HG03095 (cell line): Measurements from ENCODE around the gene DYNC2H1.
A peak's percentile ranks its signal among the peaks of the same experiment; 100 is the strongest.

Experiments used
- ATAC-seq: cut with Tn5 transposase; IDR thresholded peaks from one replicate; pipeline ENCODE4 v1.9.1; 2021; ENCODE audit warnings: moderate library complexity; ENCODE audit not compliant: unreplicated experiment

Gene DYNC2H1, protein sequence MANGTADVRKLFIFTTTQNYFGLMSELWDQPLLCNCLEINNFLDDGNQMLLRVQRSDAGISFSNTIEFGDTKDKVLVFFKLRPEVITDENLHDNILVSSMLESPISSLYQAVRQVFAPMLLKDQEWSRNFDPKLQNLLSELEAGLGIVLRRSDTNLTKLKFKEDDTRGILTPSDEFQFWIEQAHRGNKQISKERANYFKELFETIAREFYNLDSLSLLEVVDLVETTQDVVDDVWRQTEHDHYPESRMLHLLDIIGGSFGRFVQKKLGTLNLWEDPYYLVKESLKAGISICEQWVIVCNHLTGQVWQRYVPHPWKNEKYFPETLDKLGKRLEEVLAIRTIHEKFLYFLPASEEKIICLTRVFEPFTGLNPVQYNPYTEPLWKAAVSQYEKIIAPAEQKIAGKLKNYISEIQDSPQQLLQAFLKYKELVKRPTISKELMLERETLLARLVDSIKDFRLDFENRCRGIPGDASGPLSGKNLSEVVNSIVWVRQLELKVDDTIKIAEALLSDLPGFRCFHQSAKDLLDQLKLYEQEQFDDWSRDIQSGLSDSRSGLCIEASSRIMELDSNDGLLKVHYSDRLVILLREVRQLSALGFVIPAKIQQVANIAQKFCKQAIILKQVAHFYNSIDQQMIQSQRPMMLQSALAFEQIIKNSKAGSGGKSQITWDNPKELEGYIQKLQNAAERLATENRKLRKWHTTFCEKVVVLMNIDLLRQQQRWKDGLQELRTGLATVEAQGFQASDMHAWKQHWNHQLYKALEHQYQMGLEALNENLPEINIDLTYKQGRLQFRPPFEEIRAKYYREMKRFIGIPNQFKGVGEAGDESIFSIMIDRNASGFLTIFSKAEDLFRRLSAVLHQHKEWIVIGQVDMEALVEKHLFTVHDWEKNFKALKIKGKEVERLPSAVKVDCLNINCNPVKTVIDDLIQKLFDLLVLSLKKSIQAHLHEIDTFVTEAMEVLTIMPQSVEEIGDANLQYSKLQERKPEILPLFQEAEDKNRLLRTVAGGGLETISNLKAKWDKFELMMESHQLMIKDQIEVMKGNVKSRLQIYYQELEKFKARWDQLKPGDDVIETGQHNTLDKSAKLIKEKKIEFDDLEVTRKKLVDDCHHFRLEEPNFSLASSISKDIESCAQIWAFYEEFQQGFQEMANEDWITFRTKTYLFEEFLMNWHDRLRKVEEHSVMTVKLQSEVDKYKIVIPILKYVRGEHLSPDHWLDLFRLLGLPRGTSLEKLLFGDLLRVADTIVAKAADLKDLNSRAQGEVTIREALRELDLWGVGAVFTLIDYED (N-terminal part only)

GRCh38 chr11:103108933-103109817 lies at the start of gene DYNC2H1:
Gene DYNC2H1, plus strand, starts transcription at chr11:103109426. Its CDS starts 149 bp downstream, at chr11:103109575.
- ATAC-seq, result peak; percentile 100

DNA sequence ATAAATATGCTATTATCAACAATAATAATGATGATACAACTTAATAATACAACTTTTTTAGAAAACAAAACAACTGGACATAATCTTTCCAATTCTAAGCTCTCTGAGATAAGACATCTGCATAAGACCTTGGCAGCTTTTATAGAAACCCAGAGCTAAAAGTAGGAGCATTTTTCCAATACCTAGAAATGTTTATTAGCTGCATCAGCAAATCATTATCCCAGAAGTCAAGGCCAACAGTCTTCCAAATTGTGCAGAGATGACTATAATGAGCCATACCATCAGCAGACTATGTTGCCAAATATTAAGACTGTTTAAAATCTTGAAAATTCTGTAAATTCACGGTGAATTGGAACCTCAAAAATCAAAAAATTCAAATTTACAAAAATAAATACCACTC lies 47.6 kb upstream of the DYNC2H1 start:
- ATAC-seq, result no peak

- ATAC-seq, result no peak
Measured at GRCh38 chr11:103067118-103067517, 42.1 kb upstream of the DYNC2H1 start.

DNA sequence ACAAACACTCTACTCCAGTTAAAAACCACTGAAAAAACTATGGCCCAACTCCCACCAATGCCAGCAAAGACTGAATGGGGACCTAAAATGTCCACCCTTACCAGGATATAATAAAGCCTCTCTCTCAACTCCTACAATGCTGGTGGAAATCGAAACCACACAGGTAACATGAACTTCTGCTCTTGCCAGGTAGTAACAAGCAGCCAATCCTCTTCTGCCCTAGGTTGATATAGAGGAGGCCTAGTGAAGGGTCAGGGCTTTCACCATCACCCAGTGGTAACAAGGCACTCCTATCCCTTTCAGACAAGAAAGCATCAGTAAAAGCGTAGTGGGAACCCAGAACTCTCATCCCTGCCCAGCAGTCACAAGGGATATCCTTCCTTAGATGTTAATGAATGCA lies 39.9 kb upstream of the DYNC2H1 start:
- no peak for ATAC-seq

GRCh38 chr11:103070142-103070541 lies 39.1 kb upstream of the DYNC2H1 start:
- no peak for ATAC-seq

DNA sequence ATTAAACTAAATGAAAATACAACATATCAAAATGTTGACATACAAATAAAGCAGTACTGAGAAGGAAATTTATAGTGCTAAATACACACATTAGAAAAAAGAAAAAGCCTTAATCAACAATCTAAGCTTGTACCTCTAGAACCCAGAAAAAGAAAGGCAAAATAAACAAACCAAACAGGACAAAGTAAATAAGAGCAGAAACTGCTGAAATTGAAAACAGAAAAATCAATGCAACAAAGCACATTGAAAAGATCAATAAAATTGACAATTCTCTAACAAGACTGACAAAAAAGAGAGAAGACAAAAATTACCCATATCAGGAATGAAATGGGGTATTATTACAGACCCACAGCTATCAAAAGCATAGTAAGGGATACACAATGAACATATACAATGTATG lies 38.2 kb upstream of the DYNC2H1 start:
- ATAC-seq, result no peak

DNA sequence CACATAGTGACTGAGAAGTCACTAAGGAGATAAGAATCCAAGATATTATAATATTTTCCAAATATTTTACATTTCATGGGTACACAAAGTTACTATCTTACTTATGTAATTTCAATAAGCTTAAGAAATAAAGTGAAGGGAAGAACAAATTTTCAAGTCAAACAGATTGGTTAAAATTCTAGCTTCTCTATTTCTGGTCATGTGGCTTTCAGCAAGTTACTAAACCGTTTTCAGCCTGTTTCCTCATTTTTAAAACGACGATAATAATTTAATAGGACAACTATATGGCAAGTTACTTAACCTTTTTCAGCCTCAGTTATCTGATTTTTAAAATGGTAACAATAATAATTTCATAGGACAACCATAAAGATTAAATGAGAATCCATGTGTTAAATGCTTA lies 32.9 kb upstream of the DYNC2H1 start:
- no peak for ATAC-seq

DNA sequence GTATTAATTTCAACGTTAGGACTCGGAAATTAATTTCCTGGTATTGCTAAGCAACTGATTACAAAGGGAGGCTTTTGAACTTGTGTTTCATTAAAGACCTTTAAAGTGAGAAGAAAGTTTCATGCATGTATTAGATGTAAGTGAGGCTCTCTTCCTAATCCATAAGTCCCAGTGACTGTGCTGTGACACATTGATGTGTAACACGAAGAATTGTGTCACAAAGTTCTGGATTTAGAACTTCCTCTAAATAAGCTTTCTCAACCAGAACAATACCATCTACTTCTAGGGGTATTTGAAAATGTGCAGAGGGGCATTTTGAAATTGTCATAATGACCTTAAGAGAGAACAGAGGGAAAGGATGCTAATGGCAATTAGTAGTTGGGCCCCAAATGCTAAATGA lies 31.7 kb upstream of the DYNC2H1 start:
- ATAC-seq, result no peak

GRCh38 chr11:103078710-103079109 lies 30.5 kb upstream of the DYNC2H1 start:
- no peak for ATAC-seq

- ATAC-seq, result no peak
Measured at GRCh38 chr11:103079833-103080232, 29.4 kb upstream of the DYNC2H1 start.

GRCh38 chr11:103085758-103086365 lies 23.4 kb upstream of the DYNC2H1 start:
- no peak for ATAC-seq

- no peak for ATAC-seq
Measured at GRCh38 chr11:103086461-103086860, 22.8 kb upstream of the DYNC2H1 start.

GRCh38 chr11:103091064-103091800 lies 18.0 kb upstream of the DYNC2H1 start:
- peak; percentile 45 for ATAC-seq

- peak; percentile 100 for ATAC-seq
Measured at GRCh38 chr11:103091801-103092524, 17.3 kb upstream of the DYNC2H1 start, which contains the start of gene DCUN1D5. Gene DCUN1D5, minus strand, starts transcription at chr11:103092160. Its CDS starts 288 bp downstream, at chr11:103091872.

- no peak for ATAC-seq
Measured at GRCh38 chr11:103097279-103097678, 11.9 kb upstream of the DYNC2H1 start.

GRCh38 chr11:103109818-103110388 lies 677 bp downstream of the DYNC2H1 start:
- peak; percentile 7 for ATAC-seq

- ATAC-seq, result no peak
Measured at GRCh38 chr11:103110391-103110790, 1.2 kb downstream of the DYNC2H1 start.

- no peak for ATAC-seq
Measured at GRCh38 chr11:103111400-103111799, 2.2 kb downstream of the DYNC2H1 start.
